Spinal cord (tissue), 10 donors: ENCODE results near the gene SEC14L2. TPM values are rescaled to one million over a fixed set of nuclear protein-coding genes. Genes with fewer than 3 reads are reported as not detected.

Source experiments
- DNase-seq, 6 donors: peaks; one replicate each; pipeline versions ENCODE4 v3.0.0 to v3.0.0-alpha.2; 2013 to 2015; ENCODE audit warnings: low spot score in 6 of 6, low read depth in 4 of 6
- H3K27ac ChIP-seq: one replicate; pipeline ENCODE4 v1.5.1; 2013; ENCODE audit warnings: low read depth, low read length, control low read depth
- H3K27me3 ChIP-seq: one replicate; pipeline ENCODE4 v1.6.1; 2013; ENCODE audit warnings: low read length; ENCODE audit not compliant: control insufficient read depth, insufficient read depth
- H3K36me3 ChIP-seq: one replicate; pipeline ENCODE4 v1.6.1; 2013; ENCODE audit warnings: low read length; ENCODE audit not compliant: control insufficient read depth, insufficient read depth
- H3K4me1 ChIP-seq: one replicate; pipeline ENCODE4 v1.6.1; 2013; ENCODE audit warnings: low read length; ENCODE audit not compliant: control insufficient read depth, insufficient read depth
- H3K4me3 ChIP-seq: one replicate; pipeline ENCODE4 v1.5.1; 2013; ENCODE audit warnings: low read depth, low read length, control low read depth
- H3K9me3 ChIP-seq: one replicate; pipeline ENCODE4 v1.6.1; 2013; ENCODE audit warnings: low read length; ENCODE audit not compliant: control insufficient read depth, insufficient read depth
- WGBS: methylation state at CpG from one replicate; pipeline ENCODE4 v1.1.5; 2013; ENCODE audit warnings: missing lambda C conversion rate; ENCODE audit not compliant: insufficient coverage; 5-methylcytosine and 5-hydroxymethylcytosine counted together
- polyA plus RNA-seq, 2 donors: library from polyadenylated mRNA; unstranded; fragments of 120-200 nt; gene quantifications; one replicate each; pipeline ENCODE4 v1.2.1, GENCODE V29; 2013; ENCODE audit not compliant: insufficient read length in 2 of 2
- total RNA-seq, 2 donors: library from RNA; depleted of rRNA in 1 of 2; stranded (reverse); fragments of 120-200 nt in 1 of 2; fragments of >200 nt in 1 of 2; gene quantifications; one replicate each; pipeline versions ENCODE4 v1.2.3 to v1.2.4, GENCODE V29; 2013 to 2014
- donor health status: healthy.

Gene SEC14L2
- total and polyA plus RNA-seq, 4 donors = 11.2 to 22.3 (median 17.9) TPM

DNA sequence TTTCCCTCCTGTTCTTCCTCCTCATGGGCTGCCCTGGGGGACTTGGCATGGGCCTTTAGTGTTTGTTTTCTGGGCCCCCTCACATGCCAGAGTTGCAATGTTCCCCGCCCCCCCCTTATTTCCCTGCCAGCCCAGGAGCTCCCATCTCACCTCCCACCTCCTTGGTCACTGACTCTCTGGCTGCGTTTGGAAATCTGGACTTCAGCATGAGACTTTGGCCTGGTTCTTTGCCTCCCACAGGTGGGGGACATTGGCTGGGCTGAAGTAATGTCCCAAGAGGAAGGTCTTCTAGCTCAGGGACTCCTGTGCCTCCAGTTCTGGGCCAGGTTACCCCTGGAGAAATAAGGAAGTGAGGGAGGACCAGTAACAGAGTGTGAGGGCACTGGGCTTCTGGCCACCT, 35.7 kb downstream of the SEC14L2 start:
- H3K4me3 ChIP-seq = no peak overlapping the region
- no peak overlapping the region for H3K27ac ChIP-seq
- peaks cover 8% of the 10 kb centered on the region for H3K4me1 ChIP-seq
- H3K27me3 ChIP-seq = no peaks in the 10 kb centered on the region
- peaks cover 14% of the 10 kb centered on the region for H3K36me3 ChIP-seq
- WGBS = 25% methylated on average over 1 of the region's 2 CpGs
- H3K9me3 ChIP-seq = no peaks in the 10 kb centered on the region
- no peak for DNase-seq

DNA sequence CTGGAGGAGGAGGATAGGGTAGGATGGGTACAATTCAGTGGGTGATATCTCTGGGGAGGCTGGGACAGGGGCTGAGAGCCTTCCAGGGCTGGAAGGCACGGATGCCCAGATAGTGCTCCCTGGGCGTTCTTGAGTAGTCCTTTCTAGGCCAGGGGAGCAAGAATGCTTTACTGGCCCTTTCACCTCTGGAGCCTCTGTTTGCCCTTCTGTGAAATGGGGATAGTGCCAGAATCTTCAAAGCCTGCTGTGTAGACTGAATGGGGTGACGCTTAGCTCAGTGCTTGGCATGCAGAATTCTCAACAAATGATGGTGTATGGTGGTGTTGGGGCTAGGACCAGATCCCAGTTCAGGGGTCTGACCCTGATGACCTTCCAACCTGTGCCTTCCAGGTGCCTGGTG, 36.4 kb downstream of the SEC14L2 start:
- Histone ChIP-seq H3K36me3 (peaks cover 12% of the 10 kb centered on the region), H3K27ac (no peak overlapping the region), H3K9me3 (no peaks in the 10 kb centered on the region), H3K4me1 (peaks cover 8% of the 10 kb centered on the region), H3K27me3 (no peaks in the 10 kb centered on the region), H3K4me3 (no peak overlapping the region)
- no peak for DNase-seq
- 94% methylated on average over 3 of the region's 3 CpGs for WGBS

DNA sequence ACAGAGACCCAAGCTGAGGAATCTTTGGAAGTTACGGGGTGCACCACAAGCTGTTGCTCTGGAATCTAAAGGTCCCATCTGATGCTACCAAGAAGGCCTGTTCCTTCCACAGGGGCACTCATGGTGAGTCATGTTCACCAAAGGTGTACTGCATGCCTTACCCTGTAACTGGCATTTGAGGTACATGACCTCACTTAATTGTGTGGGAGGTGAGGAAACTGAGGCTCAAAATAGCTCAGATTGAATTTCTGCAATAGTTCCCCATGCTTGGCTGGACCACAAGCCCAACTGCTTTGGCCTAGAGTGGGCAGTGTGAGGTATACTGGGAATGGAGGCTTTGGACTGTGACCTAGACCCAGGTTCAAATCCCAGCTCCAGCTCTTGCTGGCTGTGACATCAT, 37.0 kb downstream of the SEC14L2 start:
- Histone ChIP-seq H3K27me3 (no peaks in the 10 kb centered on the region), H3K27ac (no peak overlapping the region), H3K4me3 (no peak overlapping the region), H3K36me3 (peaks cover 7% of the 10 kb centered on the region), H3K9me3 (no peaks in the 10 kb centered on the region), H3K4me1 (peaks cover 8% of the 10 kb centered on the region)
- WGBS = 88% methylated on average over 1 of the region's 1 CpG
- no peak for DNase-seq

DNA sequence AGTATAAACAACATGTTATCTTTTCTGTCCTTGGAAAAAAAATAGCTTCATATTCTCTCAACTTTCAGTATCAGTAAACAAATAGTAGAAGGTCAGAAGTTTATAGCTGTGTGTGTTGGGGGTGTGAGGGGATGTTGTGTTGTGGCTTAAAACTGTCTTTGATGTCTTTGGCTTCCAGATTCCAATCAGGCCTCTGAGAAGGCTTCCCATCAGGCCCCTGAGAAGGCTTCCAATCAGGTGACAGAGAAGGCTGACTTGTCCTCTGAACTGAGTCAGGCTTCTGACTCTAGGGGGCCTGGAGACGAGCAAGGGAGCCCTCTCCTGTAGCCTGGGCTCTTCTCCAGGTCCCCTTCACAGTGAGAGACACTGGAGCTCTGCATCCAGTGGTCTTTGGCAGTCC, 38.0 kb downstream of the SEC14L2 start:
- Histone ChIP-seq H3K27me3 (no peaks in the 10 kb centered on the region), H3K4me1 (peaks cover 8% of the 10 kb centered on the region), H3K9me3 (no peaks in the 10 kb centered on the region), H3K4me3 (no peak overlapping the region), H3K36me3 (no peaks in the 10 kb centered on the region), H3K27ac (no peak overlapping the region)
- no peak for DNase-seq
- 43% methylated on average over 1 of the region's 1 CpG for WGBS

DNA sequence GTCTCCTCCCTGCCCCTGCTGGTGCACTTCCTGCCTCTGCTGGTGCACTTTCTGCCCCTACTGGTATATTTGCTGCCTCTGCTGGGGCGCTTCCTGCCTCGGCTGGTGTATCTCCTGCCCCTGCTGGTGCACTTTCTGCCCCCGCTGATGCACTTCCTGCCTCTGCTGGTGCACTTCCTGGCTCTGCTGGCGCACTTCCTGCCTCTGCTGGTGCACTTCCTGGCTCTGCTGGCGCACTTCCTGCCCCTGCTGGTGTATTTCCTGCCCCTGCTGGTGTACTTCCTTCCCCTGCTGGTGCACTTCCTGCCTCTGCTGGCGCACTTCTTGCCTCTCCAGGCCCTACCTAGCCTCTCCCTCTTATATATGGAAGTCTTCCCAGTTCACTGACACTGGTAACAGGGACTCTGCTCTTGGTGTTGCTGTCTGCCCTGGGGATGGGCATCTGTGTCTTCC, 38.9 kb downstream of the SEC14L2 start:
- Histone ChIP-seq H3K4me3 (no peak overlapping the region), H3K27ac (no peak overlapping the region), H3K27me3 (no peaks in the 10 kb centered on the region), H3K4me1 (peaks cover 8% of the 10 kb centered on the region), H3K36me3 (no peaks in the 10 kb centered on the region), H3K9me3 (no peaks in the 10 kb centered on the region)
- DNase-seq = no peak
- WGBS = 77% methylated on average over 6 of the region's 6 CpGs

DNA sequence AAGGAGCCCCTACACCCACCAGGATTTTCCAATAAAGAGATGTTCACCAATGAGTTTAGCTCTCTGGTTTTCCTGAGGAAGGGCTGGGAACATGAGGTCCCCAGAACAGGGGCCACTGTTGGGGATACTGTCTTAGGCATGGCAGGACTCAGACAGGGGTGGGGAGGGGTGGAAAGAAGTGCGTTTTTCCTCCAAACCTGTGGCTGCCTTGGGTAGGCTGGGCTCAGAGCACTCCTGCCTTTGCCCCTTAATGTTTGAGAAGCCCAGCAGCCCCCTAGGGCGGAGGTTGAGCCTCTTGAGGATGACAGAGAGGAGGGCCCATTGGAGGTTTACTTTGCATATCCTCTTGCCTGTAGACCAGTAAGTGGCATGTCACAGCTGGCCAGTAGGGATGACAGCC, 39.4 kb downstream of the SEC14L2 start:
- Histone ChIP-seq H3K4me1 (peaks cover 8% of the 10 kb centered on the region), H3K27ac (no peak overlapping the region), H3K9me3 (no peaks in the 10 kb centered on the region), H3K4me3 (no peak overlapping the region), H3K27me3 (no peaks in the 10 kb centered on the region), H3K36me3 (no peaks in the 10 kb centered on the region)
- 91% methylated on average over 2 of the region's 2 CpGs for WGBS
- no peak for DNase-seq

DNA sequence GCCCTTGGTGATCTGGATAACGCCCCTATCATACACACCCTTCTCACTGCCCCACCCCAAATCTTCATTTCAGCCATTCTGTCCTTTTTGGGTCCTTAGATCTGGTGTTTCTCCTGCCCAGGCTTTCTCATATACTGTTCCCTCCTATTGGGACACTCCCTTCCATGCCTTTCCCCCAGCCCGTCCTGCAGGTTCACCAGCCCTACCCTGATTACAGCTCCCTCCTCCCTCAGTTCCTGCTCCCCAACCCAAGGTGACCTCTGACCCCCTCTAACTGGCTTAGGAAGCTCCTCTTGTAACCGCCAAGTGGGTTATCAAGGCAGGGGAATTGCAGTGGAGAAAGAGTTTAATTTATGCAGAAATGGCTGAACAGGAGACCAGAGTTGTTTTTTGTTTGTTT, 41.7 kb downstream of the SEC14L2 start:
- DNase-seq = no peak
- Histone ChIP-seq H3K36me3 (no peaks in the 10 kb centered on the region), H3K4me3 (no peak overlapping the region), H3K27me3 (no peaks in the 10 kb centered on the region), H3K9me3 (no peaks in the 10 kb centered on the region), H3K4me1 (peaks cover 8% of the 10 kb centered on the region), H3K27ac (no peak overlapping the region)
- WGBS = 66% methylated on average over 2 of the region's 3 CpGs

DNA sequence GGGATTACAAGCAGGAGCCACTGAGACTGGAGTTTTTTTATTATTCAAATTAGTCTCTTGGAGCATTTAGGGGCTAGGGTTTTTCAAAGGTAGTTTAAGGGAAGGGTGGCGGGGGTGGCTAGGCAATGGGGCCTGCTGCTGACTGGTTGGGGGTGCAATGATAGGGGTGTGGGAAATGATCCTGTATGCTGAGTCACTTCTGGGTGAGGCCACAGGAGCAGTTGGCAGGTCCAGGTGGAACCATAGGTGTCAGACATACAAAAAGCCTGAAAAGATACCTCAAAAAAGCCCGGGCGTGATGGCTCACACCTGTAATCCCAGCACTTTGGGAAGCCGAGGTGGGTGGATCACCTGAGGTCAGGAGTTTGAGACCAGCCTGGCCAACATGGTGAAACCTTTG, 42.4 kb downstream of the SEC14L2 start:
- no peak for DNase-seq
- Histone ChIP-seq H3K27ac (no peak overlapping the region), H3K4me1 (peaks cover 8% of the 10 kb centered on the region), H3K9me3 (no peaks in the 10 kb centered on the region), H3K4me3 (no peak overlapping the region), H3K36me3 (no peaks in the 10 kb centered on the region), H3K27me3 (no peaks in the 10 kb centered on the region)
- WGBS = 96% methylated on average over 3 of the region's 4 CpGs

DNA sequence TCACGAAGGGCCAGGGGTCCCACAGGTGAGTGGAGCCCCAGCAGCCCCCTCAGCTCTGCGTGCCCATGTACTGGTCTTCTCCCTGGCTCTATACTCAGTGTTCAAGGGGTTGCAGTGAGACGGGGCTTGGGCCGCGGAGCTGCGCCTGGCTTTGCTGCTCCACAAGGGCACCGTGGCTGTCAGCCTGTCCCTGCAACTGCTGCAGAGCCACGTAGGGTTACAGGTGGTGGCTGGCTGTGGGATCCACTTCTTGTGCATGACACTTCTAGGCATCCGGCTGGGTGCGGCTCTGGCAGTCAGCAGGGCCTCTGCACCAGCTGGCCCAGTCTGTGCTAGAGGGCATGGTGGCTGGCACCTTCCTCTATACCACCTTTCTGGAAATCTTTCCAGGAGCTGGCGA, 43.0 kb downstream of the SEC14L2 start:
- Histone ChIP-seq H3K36me3 (no peaks in the 10 kb centered on the region), H3K27me3 (no peaks in the 10 kb centered on the region), H3K4me1 (peaks cover 11% of the 10 kb centered on the region), H3K9me3 (no peaks in the 10 kb centered on the region), H3K4me3 (no peak overlapping the region), H3K27ac (no peak overlapping the region)
- 92% methylated on average over 11 of the region's 11 CpGs for WGBS
- DNase-seq = no peak

DNA sequence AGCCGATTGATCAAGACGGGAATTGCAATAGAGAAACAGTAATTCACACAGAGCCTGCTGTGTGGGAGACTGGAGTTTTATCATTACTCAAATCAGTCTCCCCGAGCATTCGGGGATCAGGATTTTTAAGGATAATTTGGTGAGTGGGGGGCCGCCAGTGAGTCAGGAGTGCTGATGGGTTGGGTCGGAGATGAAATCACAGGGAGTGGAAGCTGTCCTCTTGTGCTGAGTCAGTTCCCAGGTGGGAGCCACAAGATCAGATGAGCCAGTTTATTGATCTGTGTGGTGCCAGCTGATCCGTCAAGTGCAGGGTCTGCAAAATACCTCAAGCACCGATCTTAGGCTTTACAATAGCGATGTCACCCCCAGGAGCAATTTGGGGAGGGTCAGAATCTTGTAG, 44.3 kb downstream of the SEC14L2 start:
- Histone ChIP-seq H3K36me3 (no peaks in the 10 kb centered on the region), H3K4me3 (no peak overlapping the region), H3K27me3 (no peaks in the 10 kb centered on the region), H3K4me1 (peaks cover 10% of the 10 kb centered on the region), H3K27ac (no peak overlapping the region), H3K9me3 (no peaks in the 10 kb centered on the region)
- DNase-seq = peak in 1 of 6 donors; percentile 20
- WGBS = 80% methylated on average over 7 of the region's 9 CpGs
